ENCODE measurements around the gene TFF1.

DNA sequence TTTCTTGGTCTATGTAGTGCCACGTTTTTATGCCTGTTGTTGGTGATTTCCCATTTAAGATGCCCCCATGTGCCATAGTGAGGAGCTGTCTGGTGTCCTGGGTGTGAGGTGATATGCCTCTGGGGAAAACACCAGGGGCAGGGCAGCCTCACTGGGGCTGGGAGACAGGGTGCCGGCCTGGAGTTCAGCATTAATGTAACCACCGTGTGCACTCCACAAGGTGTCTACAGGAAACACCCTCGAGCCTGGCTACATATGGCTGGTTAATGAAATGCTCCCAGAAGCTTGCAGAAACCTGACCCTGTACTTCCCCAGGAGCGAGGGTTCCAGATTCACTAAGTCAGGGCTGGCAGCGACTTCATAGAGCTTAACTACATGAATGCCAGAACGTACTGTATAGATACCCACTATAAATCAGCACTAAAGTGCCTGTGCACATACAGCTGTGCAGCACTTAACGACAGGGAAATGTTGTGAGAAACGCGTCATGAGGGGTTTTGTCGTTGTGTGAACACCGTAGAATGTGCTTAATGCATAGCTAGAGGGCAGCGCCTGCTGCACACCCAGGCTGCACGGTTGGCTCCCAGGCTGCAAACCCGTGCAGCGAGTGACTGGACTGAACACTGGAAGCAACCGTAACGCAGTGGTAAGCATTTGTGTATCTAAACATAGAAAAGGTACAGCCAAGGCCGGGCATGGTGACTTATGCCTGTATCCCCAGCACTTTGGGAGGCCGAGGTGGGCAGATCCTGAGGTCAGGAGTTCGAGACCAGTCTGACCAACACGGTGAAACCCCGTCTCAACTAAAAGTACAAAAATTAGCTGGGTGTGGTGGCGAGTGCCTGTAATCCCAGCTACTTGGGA, 25.9 kb downstream of the TFF1 start:
- no peak for TF ChIP-seq EZH2 (IDR thresholded peaks at IDR 0.05; ENCODE audit: borderline replicate concordance, low read depth, low read length, severe bottlenecking)
- TF ChIP-seq, protein P1, sequence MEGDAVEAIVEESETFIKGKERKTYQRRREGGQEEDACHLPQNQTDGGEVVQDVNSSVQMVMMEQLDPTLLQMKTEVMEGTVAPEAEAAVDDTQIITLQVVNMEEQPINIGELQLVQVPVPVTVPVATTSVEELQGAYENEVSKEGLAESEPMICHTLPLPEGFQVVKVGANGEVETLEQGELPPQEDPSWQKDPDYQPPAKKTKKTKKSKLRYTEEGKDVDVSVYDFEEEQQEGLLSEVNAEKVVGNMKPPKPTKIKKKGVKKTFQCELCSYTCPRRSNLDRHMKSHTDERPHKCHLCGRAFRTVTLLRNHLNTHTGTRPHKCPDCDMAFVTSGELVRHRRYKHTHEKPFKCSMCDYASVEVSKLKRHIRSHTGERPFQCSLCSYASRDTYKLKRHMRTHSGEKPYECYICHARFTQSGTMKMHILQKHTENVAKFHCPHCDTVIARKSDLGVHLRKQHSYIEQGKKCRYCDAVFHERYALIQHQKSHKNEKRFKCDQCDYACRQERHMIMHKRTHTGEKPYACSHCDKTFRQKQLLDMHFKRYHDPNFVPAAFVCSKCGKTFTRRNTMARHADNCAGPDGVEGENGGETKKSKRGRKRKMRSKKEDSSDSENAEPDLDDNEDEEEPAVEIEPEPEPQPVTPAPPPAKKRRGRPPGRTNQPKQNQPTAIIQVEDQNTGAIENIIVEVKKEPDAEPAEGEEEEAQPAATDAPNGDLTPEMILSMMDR (IDR thresholded peaks at IDR 0.05; ENCODE audit: borderline replicate concordance, extremely low read depth, low read length, poor library complexity, severe bottlenecking): no peak
